ENCODE measurements around the gene CPA2. TPM values are rescaled to one million over a fixed set of nuclear protein-coding genes. Genes with fewer than 3 reads are reported as not detected.

The CPA2 gene
- total RNA-seq, 5 donors from 2014 or later (not counting 1 experiment from before 2014, with no cell fraction given): 1.7 to 3.1 (median 2.2) TPM; not detected in 2

DNA sequence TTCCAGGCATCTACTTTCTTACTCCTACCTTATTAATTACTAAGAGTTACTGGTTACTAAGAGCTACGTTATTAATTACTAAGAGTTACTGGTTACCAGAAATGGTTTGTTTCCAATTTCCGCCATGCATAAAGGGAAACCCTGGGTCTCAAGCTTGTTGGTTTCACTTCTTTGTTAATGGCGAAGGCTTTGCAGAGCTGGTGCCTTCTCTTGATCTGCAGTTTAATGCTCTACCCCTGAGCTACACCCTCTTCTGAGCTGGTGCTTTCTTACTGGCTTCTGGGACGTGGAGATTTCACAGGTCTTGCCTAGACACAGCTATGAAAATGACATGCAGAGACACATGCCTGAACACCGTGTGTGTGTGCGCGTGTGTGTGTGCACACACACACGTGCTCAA is 26.9 kb downstream of the CPA2 start:
- no peaks in the 10 kb centered on the region for H3K27me3 Mint-ChIP-seq
- no peaks in the 10 kb centered on the region for H3K4me1 ChIP-seq (ENCODE audit: control insufficient read depth in 1 of 2, extremely low read depth in 1 of 2, insufficient read depth in 2 of 2, low read length in 2 of 2)
- peaks cover 0 to 10% of the 10 kb centered on the region in 2 experiments for H3K27me3 ChIP-seq (replicated peaks in 1 of 2; ENCODE audit: control insufficient read depth in 2 of 2, extremely low read depth in 1 of 2, insufficient read depth in 2 of 2, low read length in 1 of 2)
- H3K36me3 ChIP-seq (ENCODE audit: control insufficient read depth in 2 of 2, extremely low read depth in 1 of 2, insufficient read depth in 1 of 2, low read length in 1 of 2): no peaks in the 10 kb centered on the region
- H3K9me3 ChIP-seq: no peaks in the 10 kb centered on the region
- no peak overlapping the region for H3K27ac Mint-ChIP-seq
- CTCF ChIA-PET: interaction anchor here in 1 of 2 donors (0.6 kb wide), 1 partner anchor 464 kb away, joined by 3 read pairs; no protein-coding TSS in a partner anchor
- DNase-seq: no peak
- H3K4me3 ChIP-seq (ENCODE audit: control insufficient read depth in 1 of 2, extremely low read depth in 1 of 2, low read length in 1 of 2): no peak overlapping the region
- WGBS (ENCODE audit: insufficient coverage): 58% methylated on average over 2 of the region's 8 CpGs
- H3K4me3 Mint-ChIP-seq: no peak overlapping the region
- ATAC-seq (replicated peaks in 1 of 4): no peak
- no peaks in the 10 kb centered on the region for H3K4me1 Mint-ChIP-seq
- POLR2A ChIA-PET: no interaction called here
- H3K9me3 Mint-ChIP-seq: no peaks in the 10 kb centered on the region
- no peak overlapping the region for H3K27ac ChIP-seq (ENCODE audit: low read length)
- H3K36me3 Mint-ChIP-seq: no peaks in the 10 kb centered on the region

DNA sequence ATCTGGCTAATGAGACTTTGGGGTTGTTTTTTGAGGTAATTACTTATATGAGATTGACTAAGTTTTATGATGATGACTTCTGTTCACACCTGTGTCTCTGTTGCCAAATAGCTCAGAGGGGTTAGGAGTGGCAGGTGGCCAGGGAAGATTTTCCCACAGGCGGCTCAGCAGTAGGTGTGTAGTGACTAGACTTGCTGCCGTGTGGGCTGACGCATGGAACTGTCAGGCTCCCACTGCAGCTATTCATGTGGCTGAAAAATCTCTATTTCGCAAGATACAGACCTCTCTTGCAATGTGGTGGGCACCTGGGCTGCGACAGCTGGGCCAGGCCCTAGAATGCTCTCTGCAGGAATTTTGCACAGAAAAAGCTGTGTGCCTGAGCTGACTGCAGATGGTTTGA is 27.7 kb downstream of the CPA2 start:
- ATAC-seq (replicated peaks in 1 of 4): no peak
- H3K27me3 ChIP-seq (replicated peaks in 1 of 2; ENCODE audit: control insufficient read depth in 2 of 2, extremely low read depth in 1 of 2, insufficient read depth in 2 of 2, low read length in 1 of 2): peaks cover 0 to 10% of the 10 kb centered on the region in 2 experiments
- H3K27ac ChIP-seq (ENCODE audit: low read length): no peak overlapping the region
- Mint-ChIP-seq H3K9me3 (no peaks in the 10 kb centered on the region), H3K4me3 (no peak overlapping the region), H3K27ac (no peak overlapping the region), H3K4me1 (no peaks in the 10 kb centered on the region), H3K27me3 (no peaks in the 10 kb centered on the region), H3K36me3 (no peaks in the 10 kb centered on the region)
- H3K9me3 ChIP-seq: no peaks in the 10 kb centered on the region
- no peaks in the 10 kb centered on the region for H3K4me1 ChIP-seq (ENCODE audit: control insufficient read depth in 1 of 2, extremely low read depth in 1 of 2, insufficient read depth in 2 of 2, low read length in 2 of 2)
- DNase-seq: no peak
- no peaks in the 10 kb centered on the region for H3K36me3 ChIP-seq (ENCODE audit: control insufficient read depth in 2 of 2, extremely low read depth in 1 of 2, insufficient read depth in 1 of 2, low read length in 1 of 2)
- 38% methylated on average over 5 of the region's 5 CpGs for WGBS (ENCODE audit: insufficient coverage)
- ChIA-PET CTCF (no interaction called here), POLR2A (no interaction called here)
- H3K4me3 ChIP-seq (ENCODE audit: control insufficient read depth in 1 of 2, extremely low read depth in 1 of 2, low read length in 1 of 2): no peak overlapping the region

DNA sequence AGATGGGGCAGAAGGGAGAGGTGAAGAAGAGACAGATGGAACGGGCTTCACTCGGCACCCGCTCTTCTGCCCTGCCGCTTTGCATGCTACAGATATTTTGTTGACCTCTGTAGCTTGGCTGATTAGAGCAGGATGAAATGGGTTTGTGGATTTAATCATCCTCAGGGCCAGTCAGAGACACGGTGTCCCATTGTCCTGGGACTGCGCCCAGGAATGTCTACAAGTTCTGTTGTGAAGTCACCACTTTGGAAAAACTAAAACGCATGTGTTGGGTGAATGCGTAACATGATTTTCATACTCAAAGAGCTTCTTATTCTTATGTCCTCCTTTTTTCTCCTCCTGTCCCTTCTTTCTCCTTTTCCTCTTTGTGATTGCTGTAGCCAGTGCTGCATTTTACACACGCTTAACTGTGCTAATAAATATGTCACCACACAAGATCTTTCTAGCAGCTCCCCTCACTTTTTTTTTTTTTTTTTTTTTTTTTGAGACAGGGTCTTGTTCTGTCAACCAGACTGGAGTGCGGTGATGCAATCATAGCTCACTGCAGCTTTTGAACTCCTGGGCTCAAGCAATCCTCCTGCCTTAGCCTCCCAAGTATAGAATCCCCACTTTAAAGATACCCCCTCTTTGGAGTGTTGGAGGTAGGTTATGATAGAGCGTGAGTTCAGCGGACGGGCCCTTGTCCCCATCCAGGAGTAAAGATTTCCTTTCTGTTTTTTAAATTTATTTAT is 29.7 kb downstream of the CPA2 start:
- Mint-ChIP-seq H3K4me3 (no peak overlapping the region), H3K36me3 (no peaks in the 10 kb centered on the region), H3K27me3 (peaks cover 0 to 4% of the 10 kb centered on the region in 2 donors), H3K9me3 (no peaks in the 10 kb centered on the region), H3K4me1 (no peaks in the 10 kb centered on the region), H3K27ac (no peak overlapping the region)
- H3K27ac ChIP-seq (ENCODE audit: low read length): no peak overlapping the region
- H3K36me3 ChIP-seq (ENCODE audit: control insufficient read depth in 2 of 2, extremely low read depth in 1 of 2, insufficient read depth in 1 of 2, low read length in 1 of 2): no peaks in the 10 kb centered on the region
- CTCF ChIA-PET: interaction anchor here (0.6 kb wide), 2 partner anchors 12 to 137 kb away, joined by 3 read pairs; no protein-coding TSS in a partner anchor
- no peak overlapping the region for H3K4me3 ChIP-seq (ENCODE audit: control insufficient read depth in 1 of 2, extremely low read depth in 1 of 2, low read length in 1 of 2)
- H3K9me3 ChIP-seq: no peaks in the 10 kb centered on the region
- ATAC-seq (replicated peaks in 1 of 4) (no peak), DNase-seq (no peak)
- peaks cover 0 to 9% of the 10 kb centered on the region in 2 experiments for H3K27me3 ChIP-seq (replicated peaks in 1 of 2; ENCODE audit: control insufficient read depth in 2 of 2, extremely low read depth in 1 of 2, insufficient read depth in 2 of 2, low read length in 1 of 2)
- WGBS (ENCODE audit: insufficient coverage): 95% methylated on average over 7 of the region's 13 CpGs
- POLR2A ChIA-PET: no interaction called here
- H3K4me1 ChIP-seq (ENCODE audit: control insufficient read depth in 1 of 2, extremely low read depth in 1 of 2, insufficient read depth in 2 of 2, low read length in 2 of 2): no peaks in the 10 kb centered on the region

DNA sequence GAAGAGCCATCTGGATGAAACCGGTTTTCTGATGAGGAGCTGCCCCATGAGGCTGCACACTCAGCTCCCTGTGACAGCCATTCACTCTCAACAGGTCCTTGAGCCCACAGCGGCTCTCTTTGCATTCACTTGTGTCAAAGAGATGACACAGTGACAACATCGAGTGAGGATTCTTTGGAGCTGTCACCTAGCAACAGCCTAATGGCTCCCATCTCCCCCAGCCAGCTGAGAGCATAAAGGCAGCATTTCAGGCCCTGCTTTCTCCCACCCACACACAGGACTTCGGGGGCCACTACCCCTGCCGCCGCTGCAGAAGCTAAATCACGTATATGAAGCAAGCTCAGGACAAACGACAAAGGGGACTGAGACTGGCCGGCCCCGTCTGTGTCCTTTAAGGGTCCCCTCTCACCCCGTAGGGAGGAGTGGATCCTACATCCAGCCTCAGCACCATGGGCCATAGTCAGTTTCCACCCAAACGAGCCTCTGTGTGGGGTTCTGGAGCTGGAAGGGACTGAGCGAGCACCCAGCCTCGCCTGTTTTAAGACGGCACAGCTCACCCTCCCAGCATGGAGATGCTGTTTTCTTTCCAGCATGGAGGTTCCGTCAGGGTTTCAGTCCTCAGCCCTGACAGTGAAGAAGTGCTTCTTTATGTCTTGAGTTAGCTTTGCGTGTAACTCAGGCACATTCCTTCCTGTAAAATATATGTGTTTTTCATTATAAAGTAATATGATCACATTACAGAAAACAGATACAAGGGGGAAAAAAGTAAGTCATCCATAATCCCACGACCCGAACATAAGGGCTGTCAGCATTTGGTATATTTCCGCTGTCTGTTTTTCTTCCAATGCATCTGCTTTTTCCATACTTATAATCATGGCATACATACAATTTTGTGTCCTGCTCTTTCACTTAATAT is 31.2 kb downstream of the CPA2 start:
- H3K27me3 ChIP-seq (replicated peaks in 1 of 2; ENCODE audit: control insufficient read depth in 2 of 2, extremely low read depth in 1 of 2, insufficient read depth in 2 of 2, low read length in 1 of 2): peaks cover 0 to 14% of the 10 kb centered on the region in 2 experiments
- H3K36me3 Mint-ChIP-seq: no peaks in the 10 kb centered on the region
- WGBS (ENCODE audit: insufficient coverage): 89% methylated on average over 16 of the region's 20 CpGs
- H3K27me3 Mint-ChIP-seq: peaks cover 0 to 4% of the 10 kb centered on the region in 2 donors
- H3K27ac ChIP-seq (ENCODE audit: low read length): no peak overlapping the region
- no peak for ATAC-seq (replicated peaks in 1 of 4)
- POLR2A ChIA-PET: no interaction called here
- H3K9me3 ChIP-seq: no peaks in the 10 kb centered on the region
- no peaks in the 10 kb centered on the region for H3K4me1 Mint-ChIP-seq
- H3K4me3 Mint-ChIP-seq: no peak overlapping the region
- H3K9me3 Mint-ChIP-seq: no peaks in the 10 kb centered on the region
- DNase-seq: no peak
- no peaks in the 10 kb centered on the region for H3K4me1 ChIP-seq (ENCODE audit: control insufficient read depth in 1 of 2, extremely low read depth in 1 of 2, insufficient read depth in 2 of 2, low read length in 2 of 2)
- H3K4me3 ChIP-seq (ENCODE audit: control insufficient read depth in 1 of 2, extremely low read depth in 1 of 2, low read length in 1 of 2): no peak overlapping the region
- H3K36me3 ChIP-seq (ENCODE audit: control insufficient read depth in 2 of 2, extremely low read depth in 1 of 2, insufficient read depth in 1 of 2, low read length in 1 of 2): no peaks in the 10 kb centered on the region
- H3K27ac Mint-ChIP-seq: no peak overlapping the region
- CTCF ChIA-PET: no interaction called here

DNA sequence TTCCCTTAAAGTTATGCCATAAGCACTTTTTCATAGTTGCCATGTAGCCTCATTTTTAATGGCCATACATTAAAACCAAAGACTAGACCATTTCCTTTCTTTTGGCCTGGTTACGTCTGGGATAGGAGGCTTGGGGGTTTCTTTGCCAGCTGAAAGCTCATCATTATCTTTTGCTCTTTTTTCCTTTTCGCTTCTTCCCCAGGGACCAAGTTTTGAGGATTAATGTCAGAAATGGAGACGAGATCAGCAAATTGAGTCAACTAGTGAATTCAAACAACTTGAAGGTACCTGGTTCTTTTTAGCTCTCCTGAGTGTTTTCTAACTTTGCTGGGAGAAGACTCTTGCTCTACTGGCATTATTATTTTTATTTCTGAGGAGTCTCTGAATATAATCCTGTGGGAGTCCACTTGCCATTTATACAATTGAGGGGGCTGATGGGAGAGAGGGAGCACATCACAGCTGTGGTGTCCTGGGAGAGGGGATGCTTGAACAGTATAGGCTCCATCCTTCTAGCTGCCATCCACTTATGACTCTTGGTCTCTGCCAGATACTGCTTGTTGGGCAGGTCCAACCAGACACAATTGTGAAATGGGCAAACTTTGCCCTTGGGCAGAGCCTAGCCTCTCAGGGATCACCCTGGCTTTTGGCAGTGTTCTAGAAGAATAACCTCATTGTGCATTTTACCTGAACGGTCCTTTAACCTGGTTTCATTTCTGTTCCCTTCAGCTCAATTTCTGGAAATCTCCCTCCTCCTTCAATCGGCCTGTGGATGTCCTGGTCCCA is 32.1 kb downstream of the CPA2 start:
- ChIA-PET CTCF (no interaction called here), POLR2A (no interaction called here)
- H3K27me3 Mint-ChIP-seq: peaks cover 0 to 4% of the 10 kb centered on the region in 2 donors
- Histone ChIP-seq H3K27me3 (replicated peaks in 1 of 2; ENCODE audit: control insufficient read depth in 2 of 2, extremely low read depth in 1 of 2, insufficient read depth in 2 of 2, low read length in 1 of 2) (peaks cover 0 to 16% of the 10 kb centered on the region in 2 experiments), H3K36me3 (ENCODE audit: control insufficient read depth in 2 of 2, extremely low read depth in 1 of 2, insufficient read depth in 1 of 2, low read length in 1 of 2) (no peaks in the 10 kb centered on the region), H3K4me3 (ENCODE audit: control insufficient read depth in 1 of 2, extremely low read depth in 1 of 2, low read length in 1 of 2) (no peak overlapping the region), H3K27ac (ENCODE audit: low read length) (no peak overlapping the region), H3K9me3 (no peaks in the 10 kb centered on the region), H3K4me1 (ENCODE audit: control insufficient read depth in 1 of 2, extremely low read depth in 1 of 2, insufficient read depth in 2 of 2, low read length in 2 of 2) (no peaks in the 10 kb centered on the region)
- 77% methylated on average over 2 of the region's 5 CpGs for WGBS (ENCODE audit: insufficient coverage)
- no peak for ATAC-seq (replicated peaks in 1 of 4)
- H3K4me1 Mint-ChIP-seq: no peaks in the 10 kb centered on the region
- no peaks in the 10 kb centered on the region for H3K9me3 Mint-ChIP-seq
- H3K4me3 Mint-ChIP-seq: no peak overlapping the region
- H3K27ac Mint-ChIP-seq: no peak overlapping the region
- H3K36me3 Mint-ChIP-seq: no peaks in the 10 kb centered on the region
- DNase-seq: no peak

DNA sequence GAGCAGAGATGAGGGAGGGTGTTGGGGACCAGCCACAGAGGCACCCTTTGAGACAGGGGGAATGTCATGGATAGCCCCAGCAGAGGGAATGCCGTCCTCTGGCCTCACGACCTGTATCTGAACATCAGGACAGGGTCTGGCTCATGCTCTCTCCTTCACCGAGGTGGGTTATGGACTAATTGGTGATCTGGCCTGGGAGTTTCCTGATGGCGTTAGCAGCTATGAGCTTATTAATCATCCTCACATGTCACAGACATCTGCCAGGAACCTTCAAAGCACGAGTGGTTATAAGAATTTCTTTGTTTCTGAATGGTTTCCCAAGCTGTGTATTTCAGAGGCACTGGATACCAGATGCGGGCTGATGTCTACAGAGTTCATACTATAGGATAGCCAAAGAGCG is 33.2 kb downstream of the CPA2 start:
- H3K9me3 Mint-ChIP-seq: no peaks in the 10 kb centered on the region
- ChIA-PET POLR2A (no interaction called here), CTCF (no interaction called here)
- Histone ChIP-seq H3K36me3 (ENCODE audit: control insufficient read depth in 2 of 2, extremely low read depth in 1 of 2, insufficient read depth in 1 of 2, low read length in 1 of 2) (no peaks in the 10 kb centered on the region), H3K4me3 (ENCODE audit: control insufficient read depth in 1 of 2, extremely low read depth in 1 of 2, low read length in 1 of 2) (no peak overlapping the region), H3K27ac (ENCODE audit: low read length) (no peak overlapping the region), H3K27me3 (replicated peaks in 1 of 2; ENCODE audit: control insufficient read depth in 2 of 2, extremely low read depth in 1 of 2, insufficient read depth in 2 of 2, low read length in 1 of 2) (peaks cover 0 to 13% of the 10 kb centered on the region in 2 experiments), H3K4me1 (ENCODE audit: control insufficient read depth in 1 of 2, extremely low read depth in 1 of 2, insufficient read depth in 2 of 2, low read length in 2 of 2) (no peaks in the 10 kb centered on the region), H3K9me3 (no peaks in the 10 kb centered on the region)
- no peak overlapping the region for H3K27ac Mint-ChIP-seq
- ATAC-seq (replicated peaks in 1 of 4) (no peak), DNase-seq (no peak)
- H3K27me3 Mint-ChIP-seq: peaks cover 0 to 10% of the 10 kb centered on the region in 2 donors
- WGBS (ENCODE audit: insufficient coverage): 100% methylated on average over 2 of the region's 7 CpGs
- no peak overlapping the region for H3K4me3 Mint-ChIP-seq
- H3K4me1 Mint-ChIP-seq: peaks cover 0 to 4% (median 0%) of the 10 kb centered on the region in 3 donors
- no peaks in the 10 kb centered on the region for H3K36me3 Mint-ChIP-seq

Measured in T-cell (primary cell).